SH-SY5Y (cell line): ENCODE measurements around the gene CALML5.

ENCODE experiments used
- GATA2 ChIP-seq: IDR thresholded peaks from 2 replicates; pipeline ENCODE4 v1.6.1; 2011; ENCODE audit warnings: mild to moderate bottlenecking, low read depth, low read length
- GATA3 ChIP-seq: IDR thresholded peaks from 2 replicates; pipeline ENCODE4 v1.6.1; 2011; ENCODE audit warnings: low read depth, mild to moderate bottlenecking, low read length, moderate library complexity

- no peak for TF ChIP-seq GATA2
- no peak for TF ChIP-seq GATA3
Observed at GRCh38 chr10:5503477-5503835, 4.1 kb upstream of the CALML5 start.
